K562 (cell line): ENCODE measurements around the gene BCAS1. TPM values are rescaled to one million over a fixed set of nuclear protein-coding genes. Genes with fewer than 3 reads are reported as not detected.

Source experiments
- ARID3B ChIP-seq: fragments of 250-450 bp; sonication (Bioruptor Pico); IDR thresholded peaks from 2 replicates; pipeline ENCODE4 v1.4.0; 2020; ENCODE audit warnings: borderline replicate concordance
- CHD7 ChIP-seq: fragments of 200-600 bp; sonication (generic); IDR thresholded peaks from one replicate; pipeline ENCODE4 v1.6.1; 2012; ENCODE audit warnings: mild to moderate bottlenecking, low read depth, low read length, inconsistent platforms
- DMBX1 ChIP-seq: fragments of 250-450 bp; sonication (Bioruptor Pico); IDR thresholded peaks from 2 replicates; pipeline ENCODE4 v1.8.0; 2022; ENCODE audit warnings: inconsistent platforms, mild to moderate bottlenecking, moderate library complexity, borderline replicate concordance
- L3MBTL2 ChIP-seq: fragments of 450-650 bp; IDR thresholded peaks from 2 replicates; pipeline ENCODE4 v1.6.1; 2016; ENCODE audit warnings: mild to moderate bottlenecking, moderate library complexity
- MCM5 ChIP-seq: fragments of 450-650 bp; IDR thresholded peaks from 2 replicates; pipeline ENCODE4 v1.6.1; 2016; ENCODE audit warnings: low read depth
- TBL1XR1 ChIP-seq, 2 experiments: IDR thresholded peaks; 2 replicates each; pipeline ENCODE4 v1.6.1; 2012; ENCODE audit warnings: improper control_type of control experiment in 2 of 2, low read length in 2 of 2, mild to moderate bottlenecking in 1 of 2
- TOE1 ChIP-seq, 2 experiments: fragments of 450-650 bp in 1 of 2; sonication (generic) in 1 of 2; formaldehyde crosslinking in 1 of 2; IDR thresholded peaks; 2 replicates each; pipeline versions ENCODE4 v1.7.1 to v1.8.0; 2016 to 2022; ENCODE audit warnings: borderline replicate concordance in 2 of 2, mild to moderate bottlenecking in 2 of 2, antibody characterized with exemption in 1 of 2, inconsistent platforms in 1 of 2, low read depth in 1 of 2, missing genetic modification reagents in 1 of 2, moderate library complexity in 1 of 2
- ZNF444 ChIP-seq: fragments of 250-450 bp; sonication (Bioruptor Pico); IDR thresholded peaks from 2 replicates; pipeline ENCODE4 v1.4.0; 2020; ENCODE audit warnings: mild to moderate bottlenecking, moderate library complexity
- ZNF780A ChIP-seq: fragments of 250-450 bp; sonication (Bioruptor Pico); IDR thresholded peaks from 2 replicates; pipeline ENCODE4 v1.5.0; 2021; ENCODE audit warnings: mild to moderate bottlenecking
- ZSCAN32 ChIP-seq: fragments of 450-650 bp; formaldehyde crosslinking; IDR thresholded peaks from 2 replicates; pipeline ENCODE4 v1.4.0; 2020; ENCODE audit warnings: mild to moderate bottlenecking, moderate library complexity
- polyA plus RNA-seq, 8 experiments: library from polyadenylated mRNA; depleted of rRNA in 4 of 8; stranded (reverse) in 5 of 8; unstranded in 3 of 8; fragments of >200 nt; fragmentation: Nextera tagmentation in 2 of 8; fragmentation: Illumina TruSeq in 1 of 8; extraction: Ambion mirVana in 2 of 8; extraction: Trizol in 1 of 8; gene quantifications; 2 replicates each; pipeline versions ENCODE4 v1.2.1 to v1.2.3, GENCODE V29; 2011 to 2014; ENCODE audit warnings: inconsistent platforms in 1 of 8, missing spikeins in 1 of 8
- total RNA-seq, 7 experiments: library from RNA; depleted of rRNA in 6 of 7; stranded (reverse); fragments of >200 nt in 6 of 7; fragmentation: Illumina TruSeq in 2 of 7; extraction: Trizol in 2 of 7; gene quantifications; 2 replicates each; pipeline versions ENCODE4 v1.2.1 to v1.2.3, GENCODE V29; 2011 to 2021; ENCODE audit warnings: low replicate concordance in 1 of 7

Gene BCAS1
- total and polyA plus RNA-seq, 9 of the 15 experiments (the other 6 are each of a cell fraction or from before 2014, with no cell fraction given): 0.18 to 2.3 (median 0.93) TPM

GRCh38 chr20:54038961-54039360 is 31.4 kb downstream of the BCAS1 start (continued):
- no peak for TF ChIP-seq CHD7
- no peak for TF ChIP-seq TBL1XR1 (IDR thresholded peaks at IDR 0.05; ENCODE audit: low read length in 2 of 2)
- no peak for TF ChIP-seq ARID3B (CRISPR knock-in tag)
- TF ChIP-seq TOE1 (IDR thresholded peaks at IDR 0.05; ENCODE audit: borderline replicate concordance): no peak
- no peak for TF ChIP-seq TOE1 (CRISPR knock-in tag; IDR thresholded peaks at IDR 0.05; ENCODE audit: borderline replicate concordance, low read depth)
- TF ChIP-seq L3MBTL2: no peak
- TF ChIP-seq MCM5: no peak
- no peak for TF ChIP-seq ZSCAN32
- no peak for TF ChIP-seq ZNF444 (CRISPR knock-in tag)
- TF ChIP-seq ZNF780A: no peak
- no peak for TF ChIP-seq DMBX1 (CRISPR knock-in tag)
- TF ChIP-seq, all 486 proteins: peak for 0
